GM12874 (cell line): ENCODE measurements around the gene HNRNPK.

Experiments
- TF ChIP-seq, protein P1 (sequence below): IDR thresholded peaks from 2 replicates; pipeline ENCODE4 v1.5.1; 2011; ENCODE audit warnings: low read depth, mild to moderate bottlenecking, control low read depth, low read length, moderate library complexity; ENCODE audit not compliant: insufficient read depth

The HNRNPK gene

GRCh38 chr9:83986765-83987401 is 6.9 kb upstream of the HNRNPK start:
- TF ChIP-seq, protein P1, sequence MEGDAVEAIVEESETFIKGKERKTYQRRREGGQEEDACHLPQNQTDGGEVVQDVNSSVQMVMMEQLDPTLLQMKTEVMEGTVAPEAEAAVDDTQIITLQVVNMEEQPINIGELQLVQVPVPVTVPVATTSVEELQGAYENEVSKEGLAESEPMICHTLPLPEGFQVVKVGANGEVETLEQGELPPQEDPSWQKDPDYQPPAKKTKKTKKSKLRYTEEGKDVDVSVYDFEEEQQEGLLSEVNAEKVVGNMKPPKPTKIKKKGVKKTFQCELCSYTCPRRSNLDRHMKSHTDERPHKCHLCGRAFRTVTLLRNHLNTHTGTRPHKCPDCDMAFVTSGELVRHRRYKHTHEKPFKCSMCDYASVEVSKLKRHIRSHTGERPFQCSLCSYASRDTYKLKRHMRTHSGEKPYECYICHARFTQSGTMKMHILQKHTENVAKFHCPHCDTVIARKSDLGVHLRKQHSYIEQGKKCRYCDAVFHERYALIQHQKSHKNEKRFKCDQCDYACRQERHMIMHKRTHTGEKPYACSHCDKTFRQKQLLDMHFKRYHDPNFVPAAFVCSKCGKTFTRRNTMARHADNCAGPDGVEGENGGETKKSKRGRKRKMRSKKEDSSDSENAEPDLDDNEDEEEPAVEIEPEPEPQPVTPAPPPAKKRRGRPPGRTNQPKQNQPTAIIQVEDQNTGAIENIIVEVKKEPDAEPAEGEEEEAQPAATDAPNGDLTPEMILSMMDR = no peak

DNA sequence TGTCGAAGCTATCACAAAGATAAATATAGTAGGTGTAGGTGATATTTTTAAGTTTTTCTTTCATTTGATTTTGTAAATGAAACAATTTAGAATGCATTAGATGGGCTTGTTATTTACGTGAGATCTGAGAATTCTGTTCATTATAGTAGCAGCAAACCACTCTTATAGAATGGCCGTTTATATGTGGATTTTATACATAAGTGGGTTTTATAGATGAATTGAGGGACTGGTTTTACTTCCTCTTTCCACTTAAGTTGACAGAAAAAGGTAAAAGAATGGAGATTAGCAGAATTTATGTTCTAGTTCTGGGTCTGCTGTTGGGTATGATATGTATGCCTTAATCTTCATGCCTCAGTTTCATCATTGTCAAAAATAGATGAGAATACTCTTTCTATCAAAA is 6.2 kb upstream of the HNRNPK start:
- TF ChIP-seq, protein P1 = no peak

- TF ChIP-seq, protein P1 = no peak
These were observed 1.3 kb upstream of the HNRNPK start for GRCh38 chr9:83981126-83981871.

- TF ChIP-seq, protein P1 = no peak
These were observed 545 bp upstream of the HNRNPK start, which contains the start of gene RMI1 for GRCh38 chr9:83980395-83981125. RMI1 (plus strand) TSS chr9:83980805; CDS start chr9:84000987, 20,182 bp downstream.

GRCh38 chr9:83978992-83979811 is 813 bp downstream of the HNRNPK start:
- TF ChIP-seq, protein P1 = no peak

DNA sequence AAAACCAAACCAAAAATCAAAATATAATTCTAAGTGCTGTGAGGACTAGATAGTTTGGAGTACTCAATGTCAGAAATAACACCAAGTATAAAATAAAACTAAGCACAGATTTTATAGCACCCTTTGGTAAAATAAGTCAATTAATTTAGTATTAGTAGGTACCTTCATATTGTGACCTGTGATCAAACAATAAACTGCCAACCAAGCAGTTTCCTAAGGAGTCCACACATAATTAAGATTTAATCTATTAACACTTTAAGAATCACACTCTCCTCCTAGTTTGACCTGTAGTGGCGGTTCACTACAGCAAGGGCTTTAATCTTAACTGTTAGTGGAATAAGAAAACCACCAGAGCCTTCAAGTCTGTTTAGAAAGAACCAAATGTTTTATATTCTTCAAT is 2.8 kb downstream of the HNRNPK start:
- TF ChIP-seq, protein P1 = no peak
